GM19328 (cell line): ENCODE measurements around the gene FCAR.
"Not testable (repeated sequence)": the region's sequence is repeated elsewhere in the genome, so short reads cannot be mapped to it uniquely, and the experiment has no call there.

ENCODE experiments used
- ATAC-seq: cut with Tn5 transposase; IDR thresholded peaks from one replicate; pipeline ENCODE4 v1.9.1; 2021; ENCODE audit warnings: mild to moderate bottlenecking, moderate library complexity; ENCODE audit not compliant: unreplicated experiment

Gene FCAR

DNA sequence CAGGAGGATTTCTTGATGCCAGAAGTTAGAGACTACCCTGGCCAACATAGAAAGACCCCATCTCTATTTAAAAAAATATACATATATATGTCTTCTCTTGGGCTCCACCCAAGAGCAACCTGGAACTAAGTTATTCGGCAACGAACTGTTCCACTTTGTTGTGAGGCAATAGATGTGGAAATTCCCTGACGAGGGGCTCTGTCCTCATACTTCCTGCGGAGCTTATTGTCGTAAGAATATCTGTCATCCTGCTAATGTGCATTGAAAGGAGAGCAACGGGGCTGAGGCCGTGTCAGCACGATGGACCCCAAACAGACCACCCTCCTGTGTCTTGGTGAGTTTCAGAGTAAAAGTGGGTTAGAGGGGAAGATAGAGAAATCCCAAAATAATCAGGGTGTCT, at the start of gene FCAR:
FCAR (plus strand) TSS at position 246 of the 400 bp plus-strand sequence; CDS start at position 301, 55 bp downstream.
- no peak for ATAC-seq

DNA sequence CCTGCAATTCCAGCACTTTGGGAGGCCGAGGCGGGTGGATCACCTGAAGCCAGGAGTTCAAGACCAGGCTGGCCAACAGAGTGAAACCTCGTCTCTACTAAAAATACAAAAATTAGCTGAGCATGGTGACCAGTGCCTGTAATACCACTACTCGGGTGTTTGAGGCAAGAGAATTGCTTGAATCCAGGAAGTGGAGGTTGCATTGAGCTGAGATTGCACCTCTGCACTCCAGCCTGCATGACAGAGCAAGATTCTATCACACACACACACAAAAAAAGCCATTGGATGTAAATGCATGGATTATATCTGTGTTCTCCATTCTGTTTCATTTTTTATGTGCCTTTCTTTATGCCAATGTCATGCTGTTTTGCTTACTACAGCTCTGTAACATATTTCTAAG, 49.6 kb upstream of the FCAR start:
- ATAC-seq = not testable (repeated sequence)

DNA sequence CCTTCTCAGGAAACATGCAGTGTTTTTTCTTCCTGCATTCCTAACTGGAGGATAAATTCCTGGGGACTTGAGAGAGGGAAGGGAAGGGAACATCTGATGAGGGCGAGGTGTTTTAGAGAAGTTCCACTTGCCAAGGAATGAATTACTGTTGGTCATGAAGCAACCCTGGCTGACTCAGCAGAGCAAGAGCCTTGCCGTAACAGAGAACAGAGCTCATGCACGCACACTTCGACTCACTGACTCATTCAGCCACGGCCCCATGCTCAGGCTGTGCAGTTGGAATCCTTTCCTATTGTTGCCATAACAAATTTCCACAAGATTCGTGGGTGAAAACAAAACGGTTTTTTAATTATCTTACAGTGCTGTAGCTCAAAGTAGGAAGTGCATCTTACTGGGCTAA, 48.7 kb upstream of the FCAR start:
- not testable (repeated sequence) for ATAC-seq

DNA sequence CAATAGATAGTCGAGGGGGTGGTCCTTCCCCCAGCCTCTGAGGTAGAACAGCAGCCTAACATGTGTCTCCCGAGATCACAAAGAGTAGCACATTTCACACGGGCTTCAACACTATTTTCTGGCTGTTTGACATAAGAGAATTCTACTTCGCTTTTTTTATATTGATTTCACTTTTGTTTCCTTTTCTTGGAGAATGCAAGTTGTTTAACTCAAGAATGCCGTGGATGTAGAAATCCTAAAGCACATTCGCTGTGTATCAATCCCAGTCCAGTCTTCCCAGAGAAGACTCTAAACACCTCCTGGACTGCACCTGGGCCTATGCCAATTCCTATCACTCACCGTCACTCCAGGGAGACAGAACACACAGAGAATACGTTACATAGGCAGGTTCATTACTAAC, 46.0 kb upstream of the FCAR start:
- ATAC-seq = not testable (repeated sequence)

DNA sequence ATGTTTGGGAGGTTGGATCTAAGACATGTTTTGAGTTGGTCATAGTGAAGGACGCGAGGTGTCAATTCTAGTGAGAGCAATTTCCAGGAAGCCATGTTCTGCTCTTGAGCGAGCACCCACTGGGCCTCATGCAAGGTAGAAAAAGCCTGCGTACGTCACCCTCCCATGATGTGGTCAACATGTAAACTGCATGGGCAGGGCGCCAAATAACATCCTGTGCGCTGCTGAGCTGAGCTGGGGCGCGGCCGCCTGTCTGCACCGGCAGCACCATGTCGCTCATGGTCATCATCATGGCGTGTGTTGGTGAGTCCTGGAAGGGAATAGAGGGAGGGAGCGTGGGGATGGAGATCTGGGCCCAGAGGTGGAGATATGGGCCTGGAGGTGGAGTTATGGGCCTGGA, 41.5 kb upstream of the FCAR start, which contains the start of gene KIR2DS4:
KIR2DS4 (plus strand) TSS at position 181 of the 400 bp plus-strand sequence.
- ATAC-seq = not testable (repeated sequence)

DNA sequence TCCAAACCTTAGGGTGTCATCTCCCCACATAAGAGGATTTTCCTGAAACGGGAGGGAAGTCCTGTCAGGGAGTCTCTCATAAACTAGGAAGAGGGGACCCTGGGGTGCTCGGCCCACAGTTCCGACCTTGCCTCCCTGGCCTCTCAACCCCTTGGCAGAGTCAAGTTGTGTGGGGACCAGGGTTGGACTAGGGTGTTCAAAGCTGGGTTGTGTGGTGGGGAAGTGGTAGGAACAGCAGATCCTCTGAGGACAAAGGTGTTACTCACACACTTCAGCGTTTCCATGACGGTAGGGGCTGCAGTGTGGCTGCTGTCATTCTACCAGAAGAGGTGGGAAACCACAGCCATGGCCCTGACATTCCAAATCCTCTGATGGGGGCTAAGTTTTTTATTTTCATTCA, 38.9 kb upstream of the FCAR start:
- not testable (repeated sequence) for ATAC-seq

DNA sequence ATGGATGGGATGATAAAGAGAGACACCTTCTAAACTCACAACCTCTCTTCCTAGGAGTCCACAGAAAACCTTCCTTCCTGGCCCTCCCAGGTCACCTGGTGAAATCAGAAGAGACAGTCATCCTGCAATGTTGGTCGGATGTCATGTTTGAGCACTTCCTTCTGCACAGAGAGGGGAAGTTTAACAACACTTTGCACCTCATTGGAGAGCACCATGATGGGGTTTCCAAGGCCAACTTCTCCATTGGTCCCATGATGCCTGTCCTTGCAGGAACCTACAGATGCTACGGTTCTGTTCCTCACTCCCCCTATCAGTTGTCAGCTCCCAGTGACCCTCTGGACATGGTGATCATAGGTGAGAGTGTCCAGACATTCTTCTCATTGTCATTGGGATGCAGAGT, 36.5 kb upstream of the FCAR start:
- ATAC-seq = not testable (repeated sequence)

DNA sequence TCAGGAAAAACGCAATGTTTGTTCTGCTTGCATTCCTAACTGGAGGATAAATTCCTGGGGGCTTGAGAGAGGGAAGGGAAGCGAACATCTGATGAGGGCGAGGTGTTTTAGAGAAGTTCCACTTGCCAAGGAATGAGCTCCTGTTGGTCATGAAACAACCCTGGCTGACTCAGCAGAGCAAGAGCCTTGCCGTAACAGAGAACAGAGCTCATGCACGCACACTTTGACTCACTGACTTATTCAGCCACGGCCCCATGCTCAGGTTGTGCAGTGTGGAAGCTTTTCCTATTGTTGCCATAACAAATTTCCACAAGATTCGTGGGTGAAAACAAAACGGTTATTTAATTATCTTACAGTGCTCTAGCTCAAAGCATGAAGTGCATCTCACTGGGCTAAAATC, 30.9 kb upstream of the FCAR start:
- not testable (repeated sequence) for ATAC-seq

DNA sequence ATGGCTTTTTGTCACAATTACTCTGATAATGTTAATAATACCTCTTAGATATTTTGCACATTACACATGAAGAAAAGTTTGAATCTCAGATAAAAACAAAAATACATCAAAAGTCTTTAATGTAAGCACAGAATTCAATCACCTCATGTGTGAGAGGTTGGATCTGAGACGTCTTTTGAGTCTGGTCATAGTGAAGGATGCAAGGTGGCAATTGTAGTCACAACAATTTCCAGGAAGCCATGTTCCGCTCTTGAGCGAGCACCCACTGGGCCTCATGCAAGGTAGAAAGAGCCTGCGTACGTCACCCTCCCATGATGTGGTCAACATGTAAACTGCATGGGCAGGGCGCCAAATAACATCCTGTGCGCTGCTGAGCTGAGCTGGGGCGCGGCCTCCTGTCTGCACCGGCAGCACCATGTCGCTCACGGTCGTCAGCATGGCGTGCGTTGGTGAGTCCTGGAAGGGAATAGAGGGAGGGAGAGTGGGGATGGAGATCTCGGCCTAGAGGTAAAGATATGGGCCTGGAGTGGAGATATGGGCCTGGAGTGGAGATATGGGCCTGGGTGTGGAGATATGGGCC, 23.9 kb upstream of the FCAR start, which contains the start of gene KIR3DL2:
KIR3DL2 (plus strand) TSS at position 383 of the 580 bp plus-strand sequence; CDS start at position 416, 33 bp downstream.
- ATAC-seq = not testable (repeated sequence)

DNA sequence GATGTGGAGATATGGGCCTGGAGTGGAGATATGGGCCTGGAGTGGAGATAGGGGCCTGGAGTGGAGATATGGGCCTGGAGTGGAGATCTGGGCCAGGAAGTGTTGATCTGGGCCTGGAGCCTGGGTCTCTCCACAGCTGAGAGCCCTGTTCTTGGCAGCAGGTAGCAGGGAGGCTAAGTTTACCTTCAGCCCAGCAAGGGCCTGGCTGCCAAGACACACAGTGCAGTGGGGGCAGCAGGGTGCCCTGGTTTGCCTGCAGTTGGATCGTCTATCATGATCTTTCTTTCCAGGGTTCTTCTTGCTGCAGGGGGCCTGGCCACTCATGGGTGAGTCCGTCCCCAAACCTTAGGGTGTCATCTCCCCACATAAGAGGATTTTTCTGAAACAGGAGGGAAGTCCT, 23.1 kb upstream of the FCAR start:
- ATAC-seq = no peak

DNA sequence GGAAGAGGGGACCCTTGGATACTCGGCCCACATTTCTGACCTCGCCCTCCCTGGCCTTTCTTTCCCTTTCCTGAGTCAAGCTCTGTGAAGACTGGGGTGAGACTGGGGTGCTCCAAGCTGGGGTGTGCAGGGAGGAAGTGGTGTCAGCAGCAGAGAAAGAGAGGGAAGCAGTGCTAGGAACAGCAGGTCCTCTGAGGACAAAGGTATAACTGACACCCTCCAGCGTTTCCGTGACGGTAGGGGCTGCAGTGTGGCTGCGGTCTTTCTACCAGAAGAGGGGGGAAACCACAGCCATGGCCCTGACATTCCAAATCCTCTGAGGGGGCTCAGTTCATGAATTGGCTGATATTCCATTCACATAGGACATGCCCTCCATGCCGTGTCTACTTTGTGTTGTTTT, 22.7 kb upstream of the FCAR start:
- no peak for ATAC-seq

DNA sequence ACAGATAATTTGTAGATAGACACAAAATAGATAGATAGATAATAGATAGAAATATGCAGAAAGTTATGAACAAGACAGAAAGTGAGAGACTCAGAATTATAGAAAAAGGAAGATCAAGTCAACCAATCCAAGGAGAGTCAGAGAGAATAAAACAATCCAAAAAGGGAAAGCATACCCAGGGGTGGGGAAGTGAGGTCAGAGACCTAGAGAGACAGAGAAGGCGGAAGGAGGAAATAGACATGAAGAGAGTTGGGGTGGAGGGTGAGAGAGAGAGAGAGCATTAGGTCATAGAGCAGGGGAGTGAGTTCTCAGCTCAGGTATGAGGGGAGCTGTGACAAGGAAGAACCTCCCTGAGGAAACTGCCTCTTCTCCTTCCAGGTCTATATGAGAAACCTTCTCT, 18.8 kb upstream of the FCAR start:
- not testable (repeated sequence) for ATAC-seq

DNA sequence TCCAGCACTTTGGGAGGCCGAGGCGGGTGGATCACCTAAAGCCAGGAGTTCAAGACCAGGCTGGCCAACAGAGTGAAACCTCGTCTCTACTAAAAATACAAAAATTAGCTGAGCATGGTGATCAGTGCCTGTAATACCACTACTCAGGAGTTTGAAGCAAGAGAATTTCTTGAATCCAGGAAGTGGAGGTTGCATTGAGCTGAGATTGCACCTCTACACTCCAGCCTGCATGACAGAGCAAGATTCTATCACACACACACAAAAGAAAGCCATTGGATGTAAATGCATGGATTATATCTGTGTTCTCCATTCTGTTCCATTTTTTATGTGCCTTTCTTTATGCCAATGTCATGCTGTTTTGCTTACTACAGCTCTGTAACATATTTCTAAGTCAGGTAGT, 15.6 kb upstream of the FCAR start:
- ATAC-seq = not testable (repeated sequence)

DNA sequence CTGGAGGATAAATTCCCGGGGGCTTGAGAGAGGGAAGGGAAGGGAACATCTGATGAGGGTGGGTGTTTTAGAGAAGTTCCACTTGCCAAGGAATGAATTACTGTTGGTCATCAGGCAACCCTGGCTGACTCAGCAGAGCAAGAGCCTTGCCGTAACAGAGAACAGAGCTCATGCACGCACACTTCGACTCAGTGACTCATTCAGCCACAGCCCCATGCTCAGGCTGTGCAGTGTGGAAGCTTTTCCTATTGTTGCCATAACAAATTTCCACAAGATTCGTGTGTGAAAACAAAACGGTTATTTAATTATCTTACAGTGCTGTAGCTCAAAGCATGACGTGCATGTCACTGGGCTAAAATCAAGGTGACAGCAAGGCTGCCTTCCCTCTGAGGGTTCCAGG, 14.6 kb upstream of the FCAR start:
- not testable (repeated sequence) for ATAC-seq

DNA sequence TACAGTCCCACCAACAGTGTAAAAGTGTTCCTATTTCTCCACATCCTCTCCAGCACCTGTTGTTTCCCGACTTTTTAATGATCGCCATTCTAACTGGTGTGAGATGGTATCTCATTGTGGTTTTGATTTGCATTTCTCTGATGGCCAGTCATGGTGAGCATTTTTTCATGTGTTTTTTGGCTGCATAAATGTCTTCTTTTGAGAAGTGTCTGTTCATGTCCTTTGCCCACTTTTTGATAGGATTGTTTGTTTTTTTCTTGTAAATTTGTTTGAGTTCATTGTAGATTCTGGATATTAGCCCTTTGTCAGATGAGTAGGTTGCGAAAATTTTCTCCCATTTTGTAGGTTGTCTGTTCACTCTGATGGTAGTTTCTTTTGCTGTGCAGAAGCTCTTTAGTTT, 10.6 kb upstream of the FCAR start:
- not testable (repeated sequence) for ATAC-seq

DNA sequence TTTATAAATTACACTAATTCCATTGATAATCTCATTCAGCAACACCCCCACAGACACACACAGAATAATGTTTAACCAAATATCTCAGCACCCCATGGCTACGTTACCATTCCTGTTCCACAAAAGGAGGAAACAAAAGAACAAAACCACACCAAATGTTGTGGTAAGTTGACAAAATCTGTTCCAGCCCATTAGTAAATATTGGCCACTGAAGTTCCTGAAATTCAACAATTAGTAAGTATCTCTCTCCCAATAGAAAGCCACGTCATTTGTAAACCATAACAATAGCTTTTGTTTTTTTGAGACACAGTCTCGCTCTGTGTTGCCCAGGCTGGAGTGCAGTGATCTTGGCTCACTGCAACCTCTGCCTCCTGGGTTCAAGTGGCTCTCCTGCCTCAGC, 2.3 kb upstream of the FCAR start:
- no peak for ATAC-seq

DNA sequence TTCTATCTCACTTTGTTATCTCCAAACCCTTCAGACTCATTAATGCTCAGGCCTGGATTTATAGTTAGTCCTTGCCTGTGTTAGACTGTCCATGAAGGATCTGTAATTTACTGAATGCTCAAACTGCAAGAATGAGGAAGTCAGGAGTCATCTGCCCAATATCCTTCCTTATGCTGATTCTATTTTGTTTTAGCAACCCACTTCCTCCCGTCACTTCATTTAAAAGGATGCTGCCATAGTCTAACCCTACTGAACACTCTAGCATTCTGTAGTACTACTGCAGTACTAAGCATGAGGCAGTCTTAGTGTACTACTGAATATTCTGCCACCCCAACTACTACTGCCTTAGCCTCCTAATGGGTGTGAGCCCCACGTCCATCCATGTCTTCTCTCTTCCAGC, 1.5 kb downstream of the FCAR start:
- ATAC-seq = no peak

DNA sequence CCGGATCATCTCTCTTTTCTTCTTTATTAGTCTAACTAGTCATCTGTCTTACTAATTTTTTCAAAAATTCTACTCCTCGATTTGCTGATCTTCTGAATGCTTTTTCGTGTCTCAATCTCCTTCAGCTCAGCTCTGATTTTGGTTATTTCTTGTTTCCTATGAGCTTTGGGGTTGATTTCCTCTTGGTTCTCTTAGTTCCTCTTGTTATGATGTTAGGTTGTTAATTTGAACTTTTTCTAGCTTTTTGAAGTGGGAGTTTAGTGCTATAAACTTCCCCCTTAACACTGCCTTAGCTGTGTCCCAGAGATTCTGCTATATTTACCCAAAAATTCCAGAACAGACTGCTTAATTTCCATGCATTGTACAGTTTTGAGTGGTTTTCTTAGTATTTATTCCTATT, 3.4 kb downstream of the FCAR start:
- ATAC-seq = no peak

DNA sequence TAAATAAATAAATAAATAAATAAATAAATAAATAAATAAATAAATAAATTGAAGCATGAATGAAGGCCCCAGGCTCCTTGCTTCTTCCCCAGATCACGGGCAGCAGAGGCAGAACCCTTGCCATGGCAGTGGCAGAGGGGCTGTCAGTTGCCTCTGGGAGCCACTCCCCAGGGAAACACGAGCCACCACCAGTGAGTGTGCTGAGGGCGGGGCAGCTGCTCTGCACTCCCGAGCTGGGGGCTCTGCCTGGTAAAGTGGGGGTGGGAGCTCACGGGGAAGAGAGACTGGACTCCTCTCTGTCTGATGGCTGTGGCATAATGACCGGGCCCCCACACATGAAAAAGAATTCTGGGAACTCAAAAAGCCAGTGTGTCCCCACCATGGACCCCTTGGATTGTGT, 7.8 kb downstream of the FCAR start:
- ATAC-seq = no peak

DNA sequence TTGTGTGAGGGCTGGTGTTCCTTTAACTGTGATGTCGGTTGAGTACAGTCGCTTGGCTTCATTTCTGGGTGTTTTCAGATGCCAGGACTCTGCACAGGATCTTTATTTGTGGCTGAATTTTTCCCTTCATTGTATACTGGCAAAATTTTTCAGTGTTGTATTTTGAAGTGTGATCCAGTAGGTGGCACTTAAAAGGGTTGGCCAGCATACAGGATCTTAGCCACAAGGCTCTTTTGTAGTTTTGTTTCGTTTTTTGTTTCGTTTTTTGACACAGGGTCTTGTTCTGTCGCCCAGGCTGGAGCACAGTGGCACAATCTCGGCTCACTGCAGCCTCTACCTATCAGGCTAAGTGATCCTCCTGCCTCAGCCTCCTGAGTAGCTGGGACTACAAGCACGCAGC, 8.7 kb downstream of the FCAR start:
- ATAC-seq = no peak

DNA sequence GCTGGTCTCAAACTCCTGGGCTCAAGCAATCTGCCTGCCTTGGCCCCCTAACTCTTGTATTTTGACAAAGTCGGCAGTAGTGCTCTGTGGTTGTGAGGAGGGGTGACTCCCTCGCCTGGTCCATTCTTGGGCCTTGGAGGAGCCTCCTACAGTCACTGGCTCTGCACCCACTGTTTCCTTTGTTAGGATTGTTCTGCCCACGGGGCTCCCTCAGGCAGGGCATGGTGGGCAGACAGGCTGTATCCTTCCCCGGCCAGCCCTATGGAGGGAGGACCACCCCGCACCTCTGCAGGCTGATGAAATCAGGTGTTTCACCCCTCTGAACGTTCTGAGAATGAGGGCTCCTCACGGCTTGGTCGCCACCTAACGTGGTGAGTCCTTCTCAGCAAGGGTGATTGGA, 9.2 kb downstream of the FCAR start:
- no peak for ATAC-seq

DNA sequence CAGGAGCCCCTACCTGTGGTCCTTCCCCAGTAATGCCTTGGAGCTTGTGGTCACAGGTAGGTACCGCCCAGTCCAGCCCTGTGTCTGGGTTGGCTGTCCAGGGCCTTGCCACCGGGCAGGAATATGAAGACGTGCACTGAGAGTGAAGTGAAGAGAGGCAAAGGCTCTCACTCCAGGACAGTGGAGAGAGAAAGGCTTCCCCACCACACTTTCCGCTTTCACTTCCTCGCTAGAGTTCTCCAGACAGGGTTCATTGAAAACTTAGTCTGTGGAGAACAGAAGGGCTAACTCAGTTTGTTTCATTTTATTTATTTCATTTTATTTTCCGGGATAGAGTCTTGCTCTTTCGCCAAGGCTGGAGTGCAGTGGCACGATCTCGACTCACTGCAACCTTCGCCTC, 14.2 kb downstream of the FCAR start:
- ATAC-seq = no peak

DNA sequence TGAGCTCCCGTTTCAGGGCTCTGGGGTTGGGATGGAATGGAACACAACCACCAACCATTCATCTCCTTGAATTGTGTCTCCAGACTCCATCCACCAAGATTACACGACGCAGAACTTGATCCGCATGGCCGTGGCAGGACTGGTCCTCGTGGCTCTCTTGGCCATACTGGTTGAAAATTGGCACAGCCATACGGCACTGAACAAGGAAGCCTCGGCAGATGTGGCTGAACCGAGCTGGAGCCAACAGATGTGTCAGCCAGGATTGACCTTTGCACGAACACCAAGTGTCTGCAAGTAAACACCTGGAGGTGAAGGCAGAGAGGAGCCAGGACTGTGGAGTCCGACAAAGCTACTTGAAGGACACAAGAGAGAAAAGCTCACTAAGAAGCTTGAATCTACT, 15.5 kb downstream of the FCAR start:
- no peak for ATAC-seq
